ENCODE results near the gene NUP85. TPM values are rescaled to one million over a fixed set of nuclear protein-coding genes. Genes with fewer than 3 reads are reported as not detected.

Gene NUP85
- total RNA-seq, 1 donor from 2014 or later, result 61.1 TPM

DNA sequence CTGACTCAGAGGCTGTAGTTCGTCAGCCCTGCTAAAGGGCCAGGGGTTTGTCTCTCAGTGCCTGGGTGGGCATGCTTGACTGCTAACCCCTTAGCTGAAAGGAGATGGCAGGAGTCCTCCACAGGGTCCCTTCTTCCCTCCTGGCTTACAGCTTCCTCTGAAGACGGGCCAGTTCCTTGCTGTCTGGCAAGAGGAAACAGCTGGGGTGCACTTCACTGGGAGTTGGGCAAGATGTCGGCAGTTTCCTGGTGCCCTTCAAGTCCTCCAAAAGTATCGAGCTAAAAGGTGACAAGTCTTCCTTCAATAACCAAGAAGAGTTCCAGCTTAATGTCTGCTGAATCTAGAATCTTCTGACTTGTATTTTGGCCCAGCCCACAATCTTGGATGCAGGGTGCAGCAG, 23.4 kb downstream of the NUP85 start:
- peaks cover 39% of the 10 kb centered on the region for H3K36me3 Mint-ChIP-seq (ENCODE audit: unreplicated experiment)
- no peaks in the 10 kb centered on the region for H3K4me1 Mint-ChIP-seq (ENCODE audit: unreplicated experiment)
- no peaks in the 10 kb centered on the region for H3K27me3 Mint-ChIP-seq (ENCODE audit: unreplicated experiment)
- H3K27ac Mint-ChIP-seq (ENCODE audit: unreplicated experiment), result no peak overlapping the region
- H3K9me3 Mint-ChIP-seq (ENCODE audit: unreplicated experiment), result no peaks in the 10 kb centered on the region
- no peak for TF ChIP-seq CTCF (IDR thresholded peaks at IDR 0.05)
- DNase-seq (ENCODE audit: extremely low spot score, unreplicated experiment), result no peak
- no peak overlapping the region for H3K4me3 Mint-ChIP-seq (ENCODE audit: unreplicated experiment)

GRCh38 chr17:75231071-75231470, 25.6 kb downstream of the NUP85 start:
- TF ChIP-seq CTCF (IDR thresholded peaks at IDR 0.05), result no peak
- Mint-ChIP-seq H3K9me3 (ENCODE audit: unreplicated experiment) (no peaks in the 10 kb centered on the region), H3K27ac (ENCODE audit: unreplicated experiment) (no peak overlapping the region), H3K36me3 (ENCODE audit: unreplicated experiment) (peaks cover 39% of the 10 kb centered on the region), H3K27me3 (ENCODE audit: unreplicated experiment) (no peaks in the 10 kb centered on the region), H3K4me1 (ENCODE audit: unreplicated experiment) (no peaks in the 10 kb centered on the region), H3K4me3 (ENCODE audit: unreplicated experiment) (no peak overlapping the region)
- DNase-seq (ENCODE audit: extremely low spot score, unreplicated experiment), result no peak

GRCh38 chr17:75231741-75232464, 26.4 kb downstream of the NUP85 start:
- Mint-ChIP-seq H3K4me3 (ENCODE audit: unreplicated experiment) (no peak overlapping the region), H3K9me3 (ENCODE audit: unreplicated experiment) (no peaks in the 10 kb centered on the region), H3K4me1 (ENCODE audit: unreplicated experiment) (no peaks in the 10 kb centered on the region), H3K27me3 (ENCODE audit: unreplicated experiment) (no peaks in the 10 kb centered on the region), H3K27ac (ENCODE audit: unreplicated experiment) (no peak overlapping the region), H3K36me3 (ENCODE audit: unreplicated experiment) (peaks cover 35% of the 10 kb centered on the region)
- TF ChIP-seq CTCF (IDR thresholded peaks at IDR 0.05), result no peak
- no peak for DNase-seq (ENCODE audit: extremely low spot score, unreplicated experiment)

- Mint-ChIP-seq H3K27me3 (ENCODE audit: unreplicated experiment) (no peaks in the 10 kb centered on the region), H3K9me3 (ENCODE audit: unreplicated experiment) (no peaks in the 10 kb centered on the region), H3K36me3 (ENCODE audit: unreplicated experiment) (peaks cover 36% of the 10 kb centered on the region), H3K27ac (ENCODE audit: unreplicated experiment) (no peak overlapping the region), H3K4me3 (ENCODE audit: unreplicated experiment) (no peak overlapping the region), H3K4me1 (ENCODE audit: unreplicated experiment) (no peaks in the 10 kb centered on the region)
- TF ChIP-seq CTCF (IDR thresholded peaks at IDR 0.05), result no peak
- no peak for DNase-seq (ENCODE audit: extremely low spot score, unreplicated experiment)
Measured at GRCh38 chr17:75232786-75233185, 27.3 kb downstream of the NUP85 start.

- no peak overlapping the region for H3K4me3 Mint-ChIP-seq (ENCODE audit: unreplicated experiment)
- H3K27ac Mint-ChIP-seq (ENCODE audit: unreplicated experiment), result no peak overlapping the region
- H3K36me3 Mint-ChIP-seq (ENCODE audit: unreplicated experiment), result peaks cover 40% of the 10 kb centered on the region
- no peak for TF ChIP-seq CTCF (IDR thresholded peaks at IDR 0.05)
- no peaks in the 10 kb centered on the region for H3K9me3 Mint-ChIP-seq (ENCODE audit: unreplicated experiment)
- H3K27me3 Mint-ChIP-seq (ENCODE audit: unreplicated experiment), result no peaks in the 10 kb centered on the region
- DNase-seq (ENCODE audit: extremely low spot score, unreplicated experiment), result no peak
- H3K4me1 Mint-ChIP-seq (ENCODE audit: unreplicated experiment), result peaks cover 2% of the 10 kb centered on the region
Measured at GRCh38 chr17:75237100-75238014, 31.9 kb downstream of the NUP85 start.
